WTC11 (cell line): ENCODE data around the gene CEMIP. TPM values are rescaled to one million over a fixed set of nuclear protein-coding genes. Genes with fewer than 3 reads are reported as not detected.

ENCODE experiments used
- ATAC-seq: fragments of 200-7000 bp; cut with Tn5 transposase; 2 replicates; pipeline ENCODE4 v1.10.0; 2021; ENCODE audit warnings: mild to moderate bottlenecking, moderate library complexity
- CTCF ChIA-PET: fragments of 300-600 bp; sonication (Branson Sonifier 250); formaldehyde crosslinking; loops from one replicate; lab custom pipeline; 2021; ENCODE audit warnings: antibody characterized with exemption; lab: Charles Lee
- POLR2A ChIA-PET: fragments of 350-600 bp; sonication (Branson Sonifier 250); formaldehyde crosslinking; loops from one replicate; lab custom pipeline; 2021; ENCODE audit warnings: antibody characterized with exemption; lab: Charles Lee
- DNase-seq: peaks from one replicate; pipeline ENCODE4 v3.0.0; 2021; ENCODE audit warnings: low spot score
- H3K27ac Mint-ChIP-seq: 2 replicates; pipeline ENCODE4 v1.8.0; 2021; ENCODE audit warnings: mixed read lengths
- H3K27me3 Mint-ChIP-seq: 2 replicates; pipeline ENCODE4 v1.8.0; 2021; ENCODE audit warnings: low read depth, mild to moderate bottlenecking, moderate library complexity, mixed read lengths
- H3K36me3 Mint-ChIP-seq: 2 replicates; pipeline ENCODE4 v1.8.0; 2021; ENCODE audit warnings: mixed read lengths
- H3K4me1 Mint-ChIP-seq: 2 replicates; pipeline ENCODE4 v1.8.0; 2022; ENCODE audit warnings: mixed read lengths
- H3K4me3 Mint-ChIP-seq: 2 replicates; pipeline ENCODE4 v1.8.0; 2021; ENCODE audit warnings: mild to moderate bottlenecking, moderate library complexity, mixed read lengths
- H3K9me3 Mint-ChIP-seq: 2 replicates; pipeline ENCODE4 v1.8.0; 2021; ENCODE audit warnings: mixed read lengths
- AFF4 ChIP-seq: sonication (generic); formaldehyde crosslinking; IDR thresholded peaks from 2 replicates; pipeline ENCODE4 v1.8.1; 2023; ENCODE audit warnings: mild to moderate bottlenecking, missing genetic modification reagents, borderline replicate concordance
- ATF3 ChIP-seq: sonication (generic); formaldehyde crosslinking; conservative IDR thresholded peaks from 2 replicates; pipeline ENCODE4 v1.8.1; 2022; ENCODE audit warnings: mild to moderate bottlenecking, missing genetic modification reagents
- ATF6 ChIP-seq: sonication (generic); formaldehyde crosslinking; IDR thresholded peaks from 2 replicates; pipeline ENCODE4 v1.8.1; 2023; ENCODE audit warnings: mild to moderate bottlenecking, missing genetic modification reagents
- CDX4 ChIP-seq: fragments of 250-450 bp; sonication (Bioruptor Pico); IDR thresholded peaks from 2 replicates; pipeline ENCODE4 v1.9.0; 2021; ENCODE audit warnings: moderate library complexity, mild to moderate bottlenecking, inconsistent platforms, borderline replicate concordance
- CREB1 ChIP-seq: sonication (generic); formaldehyde crosslinking; IDR thresholded peaks from 2 replicates; pipeline ENCODE4 v1.8.0; 2023; ENCODE audit warnings: mild to moderate bottlenecking, missing genetic modification reagents
- E2F4 ChIP-seq: sonication (generic); formaldehyde crosslinking; IDR thresholded peaks from 2 replicates; pipeline ENCODE4 v1.8.1; 2022; ENCODE audit warnings: low read depth, mild to moderate bottlenecking, moderate library complexity, missing genetic modification reagents, borderline replicate concordance
- EMX1 ChIP-seq: fragments of 250-450 bp; sonication (Bioruptor Pico); IDR thresholded peaks from 2 replicates; pipeline ENCODE4 v1.8.0; 2021; ENCODE audit warnings: mild to moderate bottlenecking
- FOXK1 ChIP-seq: sonication (generic); formaldehyde crosslinking; IDR thresholded peaks from 2 replicates; pipeline ENCODE4 v1.8.0; 2022; ENCODE audit warnings: mild to moderate bottlenecking, moderate library complexity, missing genetic modification reagents
- GTF2I ChIP-seq: fragments of 250-450 bp; sonication (Bioruptor Pico); conservative IDR thresholded peaks from 2 replicates; pipeline ENCODE4 v1.4.0; 2021; ENCODE audit warnings: mild to moderate bottlenecking
- HMGA2 ChIP-seq: fragments of 250-450 bp; sonication (Bioruptor Pico); IDR thresholded peaks from 2 replicates; pipeline ENCODE4 v1.4.0; 2021; ENCODE audit warnings: mild to moderate bottlenecking, moderate library complexity
- JAZF1 ChIP-seq: fragments of 250-450 bp; sonication (Bioruptor Pico); IDR thresholded peaks from 2 replicates; pipeline ENCODE4 v1.9.0; 2021; ENCODE audit warnings: moderate library complexity, mild to moderate bottlenecking, inconsistent platforms
- NFYB ChIP-seq: sonication (generic); formaldehyde crosslinking; conservative IDR thresholded peaks from 2 replicates; pipeline ENCODE4 v1.8.0; 2022; ENCODE audit warnings: low read depth, missing genetic modification reagents
- NR1H2 ChIP-seq: sonication (generic); formaldehyde crosslinking; IDR thresholded peaks from 2 replicates; pipeline ENCODE4 v1.9.0; 2021; ENCODE audit warnings: mild to moderate bottlenecking, moderate library complexity, missing genetic modification reagents
- NR3C1 ChIP-seq: sonication (generic); formaldehyde crosslinking; conservative IDR thresholded peaks from 2 replicates; pipeline ENCODE4 v1.8.1; 2023; ENCODE audit warnings: low read depth, mild to moderate bottlenecking, missing genetic modification reagents
- PREB ChIP-seq: sonication (generic); formaldehyde crosslinking; IDR thresholded peaks from 2 replicates; pipeline ENCODE4 v1.8.1; 2022; ENCODE audit warnings: mild to moderate bottlenecking, missing genetic modification reagents, moderate library complexity, borderline replicate concordance
- RORB ChIP-seq: fragments of 250-450 bp; sonication (Bioruptor Pico); IDR thresholded peaks from 2 replicates; pipeline ENCODE4 v1.9.0; 2021; ENCODE audit warnings: mild to moderate bottlenecking
- SMAD4 ChIP-seq: sonication (generic); formaldehyde crosslinking; IDR thresholded peaks from 2 replicates; pipeline ENCODE4 v1.8.0; 2022; ENCODE audit warnings: mild to moderate bottlenecking, missing genetic modification reagents
- USF2 ChIP-seq: sonication (generic); formaldehyde crosslinking; IDR thresholded peaks from 2 replicates; pipeline ENCODE4 v1.8.1; 2023; ENCODE audit warnings: mild to moderate bottlenecking, missing genetic modification reagents, moderate library complexity
- ZNF121 ChIP-seq: sonication (generic); formaldehyde crosslinking; IDR thresholded peaks from 2 replicates; pipeline ENCODE4 v1.8.0; 2023; ENCODE audit warnings: missing genetic modification reagents
- ZNF138 ChIP-seq: sonication (generic); formaldehyde crosslinking; conservative IDR thresholded peaks from 2 replicates; pipeline ENCODE4 v1.8.1; 2022; ENCODE audit warnings: mild to moderate bottlenecking, moderate library complexity, missing genetic modification reagents
- ZNF396 ChIP-seq: fragments of 250-450 bp; sonication (Bioruptor Pico); IDR thresholded peaks from 2 replicates; pipeline ENCODE4 v1.8.0; 2021; ENCODE audit warnings: mild to moderate bottlenecking, moderate library complexity, borderline replicate concordance
- total RNA-seq: library from RNA; stranded (reverse); gene quantifications from 3 replicates; pipeline ENCODE4 v1.2.3, GENCODE V29; 2021

The CEMIP gene
- total RNA-seq, 1 experiment from 2014 or later = 0.87 TPM

GRCh38 chr15:80768158-80768557, 11.0 kb upstream of the CEMIP start:
- H3K4me1 Mint-ChIP-seq = peaks cover 5% of the 10 kb centered on the region
- no peak for ATAC-seq
- CTCF ChIA-PET = interaction anchor here (1.2 kb wide), 1 partner anchor 8 kb away, joined by 9 read pairs; no protein-coding TSS in a partner anchor
- no peaks in the 10 kb centered on the region for H3K27me3 Mint-ChIP-seq
- TF ChIP-seq CREB1 (CRISPR knock-in tag) = no peak
- TF ChIP-seq JAZF1 (CRISPR knock-in tag) = no peak
- no peak for TF ChIP-seq FOXK1 (CRISPR knock-in tag)
- no peak for TF ChIP-seq E2F4
- no peak for TF ChIP-seq CDX4 (CRISPR knock-in tag)
- TF ChIP-seq ATF6 = no peak
- TF ChIP-seq USF2 = no peak
- TF ChIP-seq ZNF396 (CRISPR knock-in tag) = no peak
- TF ChIP-seq HMGA2 = no peak
- no peak for TF ChIP-seq RORB
- TF ChIP-seq, all 79 proteins: peak for 0
- no peak overlapping the region for H3K27ac Mint-ChIP-seq
- peaks cover 8% of the 10 kb centered on the region for H3K9me3 Mint-ChIP-seq
- DNase-seq = no peak
- no peak overlapping the region for H3K4me3 Mint-ChIP-seq
- POLR2A ChIA-PET = no interaction called here
- H3K36me3 Mint-ChIP-seq = no peaks in the 10 kb centered on the region

- Mint-ChIP-seq H3K27ac (no peak overlapping the region), H3K36me3 (no peaks in the 10 kb centered on the region), H3K9me3 (peaks cover 6% of the 10 kb centered on the region), H3K27me3 (no peaks in the 10 kb centered on the region)
- CTCF ChIA-PET = no interaction called here
- POLR2A ChIA-PET = no interaction called here
- no peak for ATAC-seq
- DNase-seq = no peak
- TF ChIP-seq NFYB (CRISPR knock-in tag) = no peak
- no peak for TF ChIP-seq GTF2I (CRISPR knock-in tag)
- TF ChIP-seq, all 79 proteins: peak for 0
- no peak overlapping the region for H3K4me3 Mint-ChIP-seq
- peaks cover 5% of the 10 kb centered on the region for H3K4me1 Mint-ChIP-seq
Observed at GRCh38 chr15:80769153-80769828, 9.9 kb upstream of the CEMIP start.

GRCh38 chr15:80769829-80770705, 9.1 kb upstream of the CEMIP start:
- CTCF ChIA-PET = no interaction called here
- Mint-ChIP-seq H3K9me3 (peaks cover 6% of the 10 kb centered on the region), H3K36me3 (no peaks in the 10 kb centered on the region), H3K4me3 (no peak overlapping the region), H3K4me1 (peaks cover 5% of the 10 kb centered on the region), H3K27ac (no peak overlapping the region), H3K27me3 (no peaks in the 10 kb centered on the region)
- DNase-seq (no peak), ATAC-seq (no peak)
- POLR2A ChIA-PET = no interaction called here
- TF ChIP-seq ZNF121 = no peak
- no peak for TF ChIP-seq ATF3 (CRISPR knock-in tag)
- no peak for TF ChIP-seq GTF2I (CRISPR knock-in tag)
- TF ChIP-seq NR1H2 (CRISPR knock-in tag) = no peak
- no peak for TF ChIP-seq PREB (CRISPR knock-in tag)
- TF ChIP-seq SMAD4 (CRISPR knock-in tag) = no peak
- no peak for TF ChIP-seq ZNF138
- TF ChIP-seq AFF4 (CRISPR knock-in tag) = no peak
- TF ChIP-seq NR3C1 (CRISPR knock-in tag) = no peak
- TF ChIP-seq EMX1 (CRISPR knock-in tag) = no peak
